OCI-LY7 (cell line): Measurements from ENCODE around the gene CDYL. TPM values are rescaled to one million over a fixed set of nuclear protein-coding genes. Genes with fewer than 3 reads are reported as not detected.

Experiments used
- BruUV-seq: library from RNA; stranded (reverse); fragments of 400-500 nt; replicated peaks from 2 replicates; lab custom pipeline; 2021; lab: Mats Ljungman, UMichigan
- CTCF ChIA-PET: fragments of 300-600 bp; sonication (Branson Sonifier 250); formaldehyde crosslinking; loops from one replicate; lab custom pipeline; 2022; ENCODE audit warnings: antibody characterized with exemption; ENCODE audit not compliant: unreplicated experiment; lab: Charles Lee
- POLR2A ChIA-PET: fragments of 300-600 bp; sonication (Branson Sonifier 250); formaldehyde crosslinking; loops from one replicate; lab custom pipeline; 2022; ENCODE audit warnings: antibody characterized with exemption; lab: Charles Lee
- DNase-seq: peaks from one replicate; pipeline ENCODE4 v3.0.0-alpha.2; 2015; ENCODE audit warnings: low spot score
- H2AFZ ChIP-seq: fragments of 200-600 bp; sonication (generic), shearing (Covaris generic); 2 replicates; pipeline ENCODE4 v1.6.1; 2014; ENCODE audit warnings: mild to moderate bottlenecking, antibody characterized with exemption, low read length, moderate library complexity
- H3K27ac ChIP-seq: fragments of 200-600 bp; sonication (generic); 2 replicates; pipeline ENCODE4 v1.5.1; 2014; ENCODE audit warnings: mixed run types, low read depth, mild to moderate bottlenecking, moderate library complexity, low read length, inconsistent platforms; ENCODE audit not compliant: poor library complexity, severe bottlenecking
- H3K36me3 ChIP-seq: fragments of 200-600 bp; sonication (generic); 2 replicates; pipeline ENCODE4 v1.6.1; 2014; ENCODE audit warnings: mild to moderate bottlenecking, antibody characterized with exemption, low read length, moderate library complexity, mixed read lengths; ENCODE audit not compliant: insufficient read depth
- H3K4me1 ChIP-seq: fragments of 200-600 bp; sonication (generic); 2 replicates; pipeline ENCODE4 v1.5.1; 2014; ENCODE audit warnings: mild to moderate bottlenecking, low read length; ENCODE audit not compliant: insufficient read depth, poor library complexity, severe bottlenecking
- H3K4me2 ChIP-seq: fragments of 200-600 bp; sonication (generic); 2 replicates; pipeline ENCODE4 v1.6.1; 2014; ENCODE audit warnings: mild to moderate bottlenecking, low read length
- H3K4me3 ChIP-seq: fragments of 200-600 bp; sonication (generic); 2 replicates; pipeline ENCODE4 v1.5.1; 2014; ENCODE audit warnings: mild to moderate bottlenecking, low read depth, low read length; ENCODE audit not compliant: poor library complexity, severe bottlenecking
- H3K79me2 ChIP-seq: fragments of 200-600 bp; sonication (generic); 2 replicates; pipeline ENCODE4 v1.6.1; 2016; ENCODE audit warnings: low read depth, mild to moderate bottlenecking, low read length, moderate library complexity, mixed read lengths; ENCODE audit not compliant: insufficient read depth
- H3K9me2 ChIP-seq: fragments of 200-600 bp; sonication (generic); 2 replicates; pipeline ENCODE4 v1.6.1; 2016; ENCODE audit warnings: mild to moderate bottlenecking, low read length, mixed read lengths; ENCODE audit not compliant: insufficient read depth
- H3K9me3 ChIP-seq: fragments of 200-600 bp; sonication (generic); 2 replicates; pipeline ENCODE4 v1.6.1; 2014; ENCODE audit warnings: mild to moderate bottlenecking, mixed run types, low read length, mixed read lengths
- H4K20me1 ChIP-seq: fragments of 200-600 bp; sonication (generic); 2 replicates; pipeline ENCODE4 v1.6.1; 2014; ENCODE audit warnings: mild to moderate bottlenecking, antibody characterized with exemption, low read length, moderate library complexity, mixed read lengths; ENCODE audit not compliant: insufficient read depth
- EZH2phosphoT487 ChIP-seq: fragments of 200-600 bp; sonication (generic); IDR thresholded peaks from 2 replicates; pipeline ENCODE4 v1.6.1; 2018; ENCODE audit warnings: low read depth, borderline replicate concordance, mild to moderate bottlenecking, mixed run types, antibody characterized with exemption, low read length, moderate library complexity, mixed read lengths
- intact Hi-C: fragments of 100-400 bp; cut with micrococcal nuclease; formaldehyde crosslinking; loops from one replicate; pipeline ENCODE4 v1.10.0; 2022; ENCODE audit not compliant: unreplicated experiment
- total RNA-seq, 2 experiments: library from RNA; depleted of rRNA in 1 of 2; stranded (reverse); fragments of >200 nt in 1 of 2; shearing (Covaris generic) in 1 of 2; gene quantifications; 2 replicates each; pipeline ENCODE4 v1.2.3, GENCODE V29; 2014 to 2022
- TF ChIP-seq, protein P1 (sequence below): fragments of 200-600 bp; sonication (generic); conservative IDR thresholded peaks from 2 replicates; pipeline ENCODE4 v1.5.1; 2014; ENCODE audit warnings: mild to moderate bottlenecking, antibody characterized with exemption, low read length, moderate library complexity, mixed read lengths

Gene CDYL
- total RNA-seq, 2 experiments from 2014 or later: 33.6 to 76.4 TPM

DNA sequence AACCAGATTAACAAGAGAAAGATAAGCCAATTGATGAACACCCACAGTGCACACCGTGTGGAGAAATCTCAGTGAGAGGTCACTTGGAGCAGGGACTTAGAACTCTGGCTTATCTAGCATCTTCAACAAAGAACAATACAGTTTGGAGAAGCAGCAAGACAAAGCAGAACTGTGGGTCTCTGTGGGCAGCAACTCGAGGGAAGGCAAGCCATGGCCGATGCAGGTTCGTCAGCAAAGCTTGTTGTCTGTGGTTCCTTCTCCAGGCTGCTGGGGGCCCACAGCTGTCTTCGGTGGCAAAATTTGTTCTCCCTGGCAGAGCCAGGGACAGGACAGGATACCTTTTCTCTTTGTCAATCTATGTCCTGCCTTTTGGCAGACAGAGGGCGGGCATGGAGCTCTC is 205.6 kb downstream of the CDYL start:
- H3K4me3 ChIP-seq: no peak overlapping the region
- POLR2A ChIA-PET: no interaction called here
- H2AFZ ChIP-seq: no peak overlapping the region
- TF ChIP-seq, protein P1, sequence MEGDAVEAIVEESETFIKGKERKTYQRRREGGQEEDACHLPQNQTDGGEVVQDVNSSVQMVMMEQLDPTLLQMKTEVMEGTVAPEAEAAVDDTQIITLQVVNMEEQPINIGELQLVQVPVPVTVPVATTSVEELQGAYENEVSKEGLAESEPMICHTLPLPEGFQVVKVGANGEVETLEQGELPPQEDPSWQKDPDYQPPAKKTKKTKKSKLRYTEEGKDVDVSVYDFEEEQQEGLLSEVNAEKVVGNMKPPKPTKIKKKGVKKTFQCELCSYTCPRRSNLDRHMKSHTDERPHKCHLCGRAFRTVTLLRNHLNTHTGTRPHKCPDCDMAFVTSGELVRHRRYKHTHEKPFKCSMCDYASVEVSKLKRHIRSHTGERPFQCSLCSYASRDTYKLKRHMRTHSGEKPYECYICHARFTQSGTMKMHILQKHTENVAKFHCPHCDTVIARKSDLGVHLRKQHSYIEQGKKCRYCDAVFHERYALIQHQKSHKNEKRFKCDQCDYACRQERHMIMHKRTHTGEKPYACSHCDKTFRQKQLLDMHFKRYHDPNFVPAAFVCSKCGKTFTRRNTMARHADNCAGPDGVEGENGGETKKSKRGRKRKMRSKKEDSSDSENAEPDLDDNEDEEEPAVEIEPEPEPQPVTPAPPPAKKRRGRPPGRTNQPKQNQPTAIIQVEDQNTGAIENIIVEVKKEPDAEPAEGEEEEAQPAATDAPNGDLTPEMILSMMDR: no peak
- no peak for TF ChIP-seq EZH2phosphoT487
- H3K9me2 ChIP-seq: no peaks in the 10 kb centered on the region
- no peaks in the 10 kb centered on the region for H3K36me3 ChIP-seq
- intact Hi-C loops: no loop called here
- CTCF ChIA-PET: interaction anchor here (0.9 kb wide), 1 partner anchor 22 kb away, joined by 6 read pairs; the partner anchor contains the start of gene RPP40
- DNase-seq: no peak
- no peaks in the 10 kb centered on the region for H4K20me1 ChIP-seq
- H3K79me2 ChIP-seq: no peaks in the 10 kb centered on the region
- no TSS peak for BruUV-seq
- no peaks in the 10 kb centered on the region for H3K4me1 ChIP-seq
- H3K9me3 ChIP-seq: no peaks in the 10 kb centered on the region
- H3K27ac ChIP-seq: no peak overlapping the region
- no peak overlapping the region for H3K4me2 ChIP-seq

DNA sequence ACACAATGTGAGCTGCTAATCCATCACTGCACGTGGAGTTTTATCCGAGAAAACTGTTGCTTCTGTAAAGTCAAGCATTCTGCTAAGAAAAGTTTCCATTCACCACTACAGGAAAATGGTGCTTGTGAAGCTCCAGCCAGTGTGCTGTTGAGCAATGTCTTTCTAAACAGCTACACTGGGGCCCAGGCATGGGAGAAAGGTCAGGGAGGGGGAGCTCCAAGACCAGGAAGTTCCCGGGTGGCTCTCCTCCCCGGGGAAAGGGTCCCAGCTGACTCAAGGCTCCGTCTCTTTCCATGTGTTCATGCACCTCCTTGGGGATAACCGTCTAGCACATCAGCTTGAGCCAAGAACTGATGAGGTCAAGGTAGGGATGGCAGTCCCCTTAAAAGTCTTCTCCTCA is 207.1 kb downstream of the CDYL start:
- no peaks in the 10 kb centered on the region for H3K9me2 ChIP-seq
- no peak overlapping the region for H2AFZ ChIP-seq
- DNase-seq: no peak
- no peaks in the 10 kb centered on the region for H3K4me1 ChIP-seq
- TF ChIP-seq EZH2phosphoT487: no peak
- TF ChIP-seq, protein P1: no peak
- no peak overlapping the region for H3K27ac ChIP-seq
- no peak overlapping the region for H3K4me2 ChIP-seq
- ChIA-PET POLR2A (no interaction called here), CTCF (no interaction called here)
- H3K79me2 ChIP-seq: no peaks in the 10 kb centered on the region
- H4K20me1 ChIP-seq: no peaks in the 10 kb centered on the region
- no peak overlapping the region for H3K4me3 ChIP-seq
- no peaks in the 10 kb centered on the region for H3K36me3 ChIP-seq
- intact Hi-C loops: no loop called here
- no TSS peak for BruUV-seq
- no peaks in the 10 kb centered on the region for H3K9me3 ChIP-seq

DNA sequence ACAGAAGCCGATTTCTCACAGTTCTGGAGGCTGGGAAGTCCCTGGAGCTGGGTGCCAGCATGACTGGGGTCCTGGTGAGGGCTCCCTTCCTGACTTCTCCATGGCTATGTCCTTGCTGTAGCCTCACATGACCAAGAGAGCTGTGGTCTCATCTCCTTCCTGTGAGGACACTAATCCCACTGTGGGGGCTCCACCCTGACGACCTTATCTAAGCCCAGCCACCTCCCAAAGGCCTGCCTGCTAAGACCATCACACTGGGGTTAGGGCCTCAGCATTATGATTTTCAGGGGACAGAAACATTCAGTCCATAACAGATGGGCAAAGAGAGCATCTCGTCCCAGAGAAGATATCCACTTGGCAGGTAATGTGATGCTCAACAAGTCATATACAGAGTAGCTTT is 210.8 kb downstream of the CDYL start:
- H3K4me3 ChIP-seq: no peak overlapping the region
- intact Hi-C loops: no loop called here
- no peak for DNase-seq
- POLR2A ChIA-PET: no interaction called here
- no peaks in the 10 kb centered on the region for H3K9me3 ChIP-seq
- no peaks in the 10 kb centered on the region for H3K9me2 ChIP-seq
- no TSS peak for BruUV-seq
- no peaks in the 10 kb centered on the region for H3K36me3 ChIP-seq
- no peak overlapping the region for H3K27ac ChIP-seq
- CTCF ChIA-PET: no interaction called here
- H3K79me2 ChIP-seq: no peaks in the 10 kb centered on the region
- H4K20me1 ChIP-seq: no peaks in the 10 kb centered on the region
- H2AFZ ChIP-seq: no peak overlapping the region
- no peak overlapping the region for H3K4me2 ChIP-seq
- TF ChIP-seq, protein P1: no peak
- no peak for TF ChIP-seq EZH2phosphoT487
- H3K4me1 ChIP-seq: no peaks in the 10 kb centered on the region
